SIG-M5 treated with dmso at 0.1 percent for 504 hours (cell line): ENCODE results near the gene BRWD1.

Source experiments
- DNase-seq: peaks from one replicate; lab custom pipeline; 2025; ENCODE audit not compliant: unreplicated experiment; lab: John Stamatoyannopoulos, UW

The BRWD1 gene

DNA sequence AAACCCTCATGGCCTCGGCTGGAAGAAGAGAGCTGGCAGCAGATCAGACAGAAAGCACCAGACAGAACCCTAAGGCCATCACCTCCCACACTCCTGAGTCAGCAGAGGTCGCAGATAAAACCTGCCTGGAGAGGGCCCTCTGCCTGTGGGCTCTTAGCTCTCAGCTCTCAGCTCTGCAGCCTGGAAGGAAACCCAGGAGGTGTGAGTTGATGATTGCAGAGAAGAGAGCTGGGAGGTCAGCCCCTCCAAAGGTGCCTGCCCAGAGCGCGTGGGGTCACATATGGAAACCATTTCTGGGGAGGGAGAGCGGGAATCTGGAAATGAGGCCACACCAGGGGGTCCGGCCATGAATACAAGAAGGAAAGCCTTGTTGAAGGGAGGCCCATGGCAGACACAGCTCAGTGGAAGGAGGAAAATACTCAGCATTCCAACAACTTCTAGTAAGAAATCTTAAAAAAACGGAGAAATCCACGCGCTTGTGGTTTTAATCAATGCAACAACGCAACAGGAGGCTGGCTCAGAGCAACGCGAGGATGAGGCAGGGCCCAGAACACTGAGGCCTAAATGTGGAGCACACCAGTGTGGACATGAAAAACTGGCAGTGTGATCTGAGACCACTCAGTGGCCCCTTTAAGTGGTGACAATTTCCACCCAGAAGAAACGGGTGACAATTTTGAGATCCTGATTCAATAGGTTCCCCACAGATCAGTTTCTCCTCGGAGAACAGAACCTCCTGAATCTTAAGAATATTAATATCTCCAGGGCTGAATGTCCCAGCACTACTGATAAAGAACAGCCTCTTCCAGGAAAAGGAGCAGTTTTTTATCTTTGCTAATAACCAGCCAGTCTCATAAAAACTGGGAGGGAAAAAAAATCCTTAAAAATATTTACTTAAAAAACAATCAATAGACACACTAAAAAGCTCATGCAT is 175.9 kb downstream of the BRWD1 start:
- no peak for DNase-seq

DNA sequence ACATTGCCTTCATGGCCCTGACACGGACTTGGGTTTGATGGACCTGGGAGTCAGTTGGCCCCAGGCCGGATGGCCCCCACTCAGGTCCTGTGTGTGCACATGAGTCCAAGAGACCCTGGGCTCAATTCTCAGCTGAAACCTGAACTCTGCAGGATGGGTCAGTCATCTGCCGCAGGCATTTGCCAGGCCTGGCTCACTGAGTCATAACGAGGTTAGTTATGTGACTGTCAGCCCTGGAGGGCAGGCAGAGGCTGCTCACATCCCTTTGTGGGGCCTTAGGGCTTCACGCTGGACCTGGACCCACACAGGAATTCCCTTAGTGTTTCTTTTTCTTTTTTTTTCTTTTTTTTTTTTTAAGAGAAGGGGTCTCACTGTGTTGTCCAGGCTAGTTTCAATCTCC is 176.7 kb downstream of the BRWD1 start:
- DNase-seq, result no peak

DNA sequence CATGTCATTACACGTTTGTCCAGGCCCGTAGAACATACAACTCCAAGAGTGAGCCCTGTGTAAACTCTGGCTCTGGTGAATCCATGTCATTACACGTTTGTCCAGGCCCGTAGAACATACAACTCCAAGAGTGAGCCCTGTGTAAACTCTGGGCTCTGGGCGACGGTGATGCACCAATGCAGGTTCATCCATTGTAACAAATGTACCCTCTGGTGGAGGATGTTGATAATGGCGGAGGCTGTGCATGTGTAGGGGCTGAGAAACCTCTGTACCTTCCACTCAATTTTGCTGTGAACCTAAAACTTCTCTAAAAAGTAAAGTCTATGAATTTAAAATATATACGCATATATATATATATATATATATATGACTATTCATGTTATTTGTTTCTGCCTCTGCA is 177.3 kb downstream of the BRWD1 start:
- DNase-seq, result peak; percentile 60

DNA sequence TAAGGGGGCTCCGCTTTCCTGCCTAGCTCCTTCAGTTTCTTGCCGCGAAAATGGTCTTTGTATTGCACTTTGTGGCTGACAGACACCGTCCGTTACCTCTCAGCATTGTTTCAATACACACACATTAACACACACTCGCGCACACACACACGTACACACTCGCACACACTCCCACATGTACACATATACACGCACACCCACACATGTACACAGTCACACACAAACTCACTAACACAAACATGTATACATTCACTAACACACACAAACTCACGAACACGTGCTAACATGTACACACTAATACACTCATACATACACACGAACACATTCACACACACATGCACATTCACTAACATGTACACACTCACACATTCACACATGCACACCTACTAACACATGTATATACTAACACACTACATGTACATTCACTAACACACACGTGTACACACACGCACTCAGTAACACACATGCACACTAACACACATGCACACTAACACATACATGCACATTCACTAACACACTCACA is 179.1 kb downstream of the BRWD1 start:
- DNase-seq, result no peak
